ENCODE measurements around the gene APOE.
A peak's percentile ranks its signal among the peaks of the same experiment; 100 is the strongest.

The APOE gene

GRCh38 chr19:44958090-44958489, 52.5 kb downstream of the APOE start:
- H3K4me1 ChIP-seq (ENCODE audit: control insufficient read depth in 5 of 5, insufficient read depth in 5 of 5, low read length in 5 of 5): peaks cover 6 to 50% (median 45%) of the 10 kb centered on the region in 5 donors
- H3K27me3 ChIP-seq (ENCODE audit: control insufficient read depth in 5 of 5, insufficient read depth in 4 of 5, low read length in 5 of 5): no peaks in the 10 kb centered on the region
- H3K9ac ChIP-seq (ENCODE audit: low read length in 5 of 5): peak overlapping the region in 4 of 5 donors; percentile 0 to 98 (median 73)
- H3K27ac ChIP-seq (ENCODE audit: low read depth, low read length): no peak overlapping the region
- H3K4me3 ChIP-seq (ENCODE audit: low read depth in 1 of 5, low read length in 5 of 5): no peak overlapping the region
- peaks cover 0 to 28% (median 22%) of the 10 kb centered on the region in 5 donors for H3K36me3 ChIP-seq (ENCODE audit: control insufficient read depth in 5 of 5, insufficient read depth in 5 of 5, low read length in 5 of 5)
- H3K9me3 ChIP-seq (ENCODE audit: control insufficient read depth in 5 of 5, low read length in 5 of 5): no peaks in the 10 kb centered on the region
